HT1080 (cell line): ENCODE measurements around the gene MAP3K2. TPM values are rescaled to one million over a fixed set of nuclear protein-coding genes. Genes with fewer than 3 reads are reported as not detected.
"Not testable (repeated sequence)": the region's sequence is repeated elsewhere in the genome, so short reads cannot be mapped to it uniquely, and the experiment has no call there.

ENCODE experiments used
- DNase-seq: peaks from one replicate; pipeline ENCODE4 v3.0.0-alpha.2; 2015; ENCODE audit warnings: low read depth
- total RNA-seq: library from RNA; depleted of rRNA; stranded (reverse); fragments of >200 nt; shearing (Covaris generic); gene quantifications from 2 replicates; pipeline ENCODE4 v1.2.3, GENCODE V29; 2014

MAP3K2 gene
- total RNA-seq, 1 experiment from 2014 or later = 30.7 TPM

- no peak for DNase-seq
These were observed 3.2 kb downstream of the MAP3K2 start for GRCh38 chr2:127384529-127384928.

DNA sequence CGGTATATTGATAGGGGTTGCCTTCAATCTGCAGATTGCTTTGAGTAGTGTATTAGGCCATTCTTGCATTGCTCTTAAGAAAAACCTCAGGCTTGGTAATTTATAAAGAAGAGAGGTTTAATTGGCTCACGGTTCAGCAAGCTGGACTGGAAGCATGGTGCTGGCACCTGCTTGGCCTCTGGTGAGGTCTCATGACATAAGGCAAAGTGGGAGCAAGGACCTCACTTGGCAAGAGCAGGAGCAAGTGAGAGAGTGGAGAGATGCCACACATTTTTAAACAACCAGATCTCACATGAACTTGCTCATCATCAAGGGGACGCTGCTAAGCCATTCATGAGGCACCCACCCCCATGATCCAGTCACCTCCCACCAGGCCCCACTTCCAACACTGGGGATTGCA lies 4.9 kb downstream of the MAP3K2 start:
- DNase-seq = no peak

DNA sequence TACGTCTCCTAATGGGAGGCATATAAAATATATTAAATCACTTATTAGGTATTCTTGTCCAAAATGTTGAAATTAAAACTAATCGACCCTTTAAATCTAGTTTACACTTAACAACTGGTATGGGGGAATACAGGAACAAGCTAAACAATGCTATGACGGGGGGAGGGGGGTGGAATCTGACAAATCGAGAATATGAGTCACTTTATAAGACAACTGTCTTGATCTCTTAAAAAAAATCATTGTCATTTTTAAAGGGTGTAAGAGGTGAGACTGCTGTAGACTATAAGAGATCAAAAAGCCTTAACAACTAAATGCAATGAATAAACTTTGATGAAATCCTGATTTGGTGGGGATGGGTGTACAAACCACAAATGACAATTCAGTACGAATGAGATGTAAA lies 6.0 kb downstream of the MAP3K2 start:
- no peak for DNase-seq

DNA sequence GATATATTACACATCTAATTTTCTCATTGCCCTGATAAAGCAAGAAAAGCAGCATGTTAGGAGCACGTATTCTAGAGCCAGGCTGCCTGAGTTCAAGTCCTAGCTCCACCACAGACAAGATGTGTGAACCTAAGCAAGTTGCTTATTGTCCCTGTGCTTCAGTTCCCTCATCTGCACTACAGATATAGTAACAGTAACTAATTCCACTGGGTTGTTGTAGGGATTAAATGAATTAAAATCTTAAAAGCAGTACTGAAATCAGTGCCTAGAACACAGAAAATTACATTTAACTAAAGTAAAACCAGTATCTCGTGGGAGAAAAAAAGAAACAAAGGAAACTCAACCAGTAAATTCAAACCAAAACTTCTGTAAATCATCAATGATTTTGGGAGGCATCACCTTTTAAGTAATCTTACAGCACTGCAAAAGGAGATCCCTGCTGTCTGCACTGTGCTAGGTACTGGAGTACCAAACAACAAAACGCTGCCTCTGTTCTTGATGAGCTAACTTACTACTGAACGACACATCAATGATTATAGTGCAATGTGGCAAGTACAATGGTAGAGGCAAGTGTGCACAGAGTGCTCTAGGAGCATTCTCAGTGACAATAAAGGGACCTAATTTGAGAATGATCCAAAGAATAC lies 7.9 kb downstream of the MAP3K2 start:
- no peak for DNase-seq

DNA sequence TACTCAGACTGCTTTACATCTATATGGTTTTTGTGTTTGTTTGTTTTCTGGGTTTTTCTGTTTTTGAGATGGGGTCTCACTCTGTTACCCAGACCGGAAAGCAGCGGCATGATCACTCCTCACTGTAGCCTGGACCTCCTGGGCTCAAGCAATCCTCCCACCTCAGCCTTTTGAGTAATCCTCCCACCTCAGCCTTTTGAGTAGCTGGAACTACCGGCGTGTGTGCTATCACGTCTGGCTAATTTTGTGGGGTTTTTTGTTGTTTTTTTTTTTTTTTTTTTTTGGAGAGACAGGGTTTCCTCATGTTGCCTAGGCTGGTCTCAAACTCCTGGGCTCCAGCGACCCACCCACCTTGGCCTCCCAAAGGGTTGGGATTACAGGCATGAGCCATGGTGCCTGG lies 9.1 kb downstream of the MAP3K2 start:
- DNase-seq = no peak

- no peak for DNase-seq
These were observed 10.5 kb downstream of the MAP3K2 start for GRCh38 chr2:127377262-127377661.

GRCh38 chr2:127376257-127376656 lies 11.5 kb downstream of the MAP3K2 start:
- no peak for DNase-seq

DNA sequence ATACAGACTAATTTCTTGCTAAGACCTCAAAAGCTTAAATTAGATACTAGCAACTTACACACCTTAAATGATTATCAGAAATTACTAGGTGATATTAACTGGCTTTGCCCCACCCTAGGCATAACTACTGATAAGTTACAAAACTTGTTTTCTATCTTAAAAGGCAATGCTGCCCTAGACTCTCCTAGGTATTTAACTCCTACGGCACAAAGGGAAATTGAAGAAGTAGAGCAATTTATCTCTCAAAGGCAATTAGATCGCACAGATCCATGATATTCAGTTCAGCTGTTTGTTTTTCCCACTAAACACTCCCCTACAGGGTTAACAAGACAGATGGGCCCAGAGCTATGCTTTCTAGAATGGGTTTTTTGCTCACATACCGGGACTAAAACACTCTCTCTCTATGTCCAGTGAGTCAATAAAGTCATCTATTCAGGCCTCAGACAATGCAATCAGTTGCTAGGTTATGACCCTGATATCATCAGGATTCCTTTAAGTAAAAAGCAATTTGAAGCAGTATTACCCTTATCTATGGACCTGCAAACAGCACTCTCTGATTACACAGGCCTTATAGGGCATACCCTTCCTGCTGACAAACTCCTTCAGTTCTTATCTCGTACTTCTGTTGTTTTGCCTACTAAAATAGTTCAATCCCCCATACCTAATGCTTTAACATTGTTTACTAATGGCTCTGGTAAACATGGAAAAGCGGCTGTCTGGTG lies 14.3 kb downstream of the MAP3K2 start:
- no peak for DNase-seq

DNA sequence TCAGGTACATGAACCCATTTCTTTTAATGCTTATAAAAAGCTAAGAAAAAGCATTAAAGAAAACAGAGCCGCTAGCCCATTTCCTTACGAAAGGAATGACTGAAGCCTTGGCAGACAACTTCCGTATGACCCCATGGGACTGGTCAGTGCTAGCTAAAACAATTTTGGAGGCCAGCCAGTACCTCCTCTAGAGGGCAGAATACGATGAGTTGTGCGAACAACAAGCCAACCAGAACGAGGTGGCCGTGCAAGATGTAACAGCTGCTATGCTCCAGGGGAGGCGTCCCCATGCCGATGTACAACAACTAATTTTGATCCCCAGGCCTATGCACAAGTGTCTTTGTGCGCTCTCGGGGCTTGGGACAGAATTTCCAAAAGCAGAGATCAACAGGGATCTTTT lies 16.7 kb downstream of the MAP3K2 start:
- DNase-seq = no peak

GRCh38 chr2:127370010-127370409 lies 17.8 kb downstream of the MAP3K2 start:
- no peak for DNase-seq

DNA sequence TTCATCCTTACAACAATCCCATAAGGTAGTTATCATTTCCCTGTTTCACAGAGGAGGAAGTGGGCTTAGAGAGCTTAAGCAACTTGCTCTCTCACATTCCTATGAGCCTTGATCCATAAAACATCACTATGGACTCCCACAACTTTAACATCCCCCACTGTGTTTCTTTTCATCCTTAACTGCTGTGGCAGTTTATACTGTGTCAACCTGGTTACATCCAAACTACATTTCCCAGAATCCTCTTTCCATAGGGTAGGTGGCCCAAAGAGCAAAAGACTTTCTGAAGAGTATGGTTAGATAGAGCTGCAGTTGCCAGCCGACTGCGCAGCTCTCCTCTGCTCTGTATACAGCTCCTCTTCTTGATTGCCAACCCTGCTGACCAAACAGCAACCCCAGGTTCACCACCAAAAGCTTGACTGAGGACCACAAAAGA lies 22.5 kb downstream of the MAP3K2 start:
- no peak for DNase-seq

DNA sequence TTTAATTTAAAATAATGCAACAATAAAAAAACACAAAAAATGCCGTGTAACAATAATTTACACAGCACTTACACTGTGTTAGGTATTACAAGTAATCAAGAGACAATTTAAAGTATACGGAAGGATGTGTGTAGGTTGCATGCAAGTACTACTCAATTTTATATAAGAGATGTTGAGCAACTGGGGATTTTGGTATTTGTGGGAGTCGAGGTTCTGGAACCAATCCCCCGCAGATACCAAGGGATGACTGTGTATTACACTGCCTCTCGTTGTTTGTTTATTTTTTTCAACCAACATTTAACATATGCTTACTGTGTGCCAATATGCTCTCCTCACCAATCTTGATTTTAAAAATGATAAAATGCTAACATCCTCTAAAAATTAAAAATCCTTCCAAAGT lies 24.8 kb downstream of the MAP3K2 start:
- no peak for DNase-seq

GRCh38 chr2:127361929-127362885 lies 25.6 kb downstream of the MAP3K2 start:
- no peak for DNase-seq

- DNase-seq = no peak
These were observed 27.5 kb downstream of the MAP3K2 start for GRCh38 chr2:127360242-127360641.

GRCh38 chr2:127359520-127359919 lies 28.3 kb downstream of the MAP3K2 start:
- no peak for DNase-seq

GRCh38 chr2:127358971-127359370 lies 28.8 kb downstream of the MAP3K2 start:
- DNase-seq = no peak

DNA sequence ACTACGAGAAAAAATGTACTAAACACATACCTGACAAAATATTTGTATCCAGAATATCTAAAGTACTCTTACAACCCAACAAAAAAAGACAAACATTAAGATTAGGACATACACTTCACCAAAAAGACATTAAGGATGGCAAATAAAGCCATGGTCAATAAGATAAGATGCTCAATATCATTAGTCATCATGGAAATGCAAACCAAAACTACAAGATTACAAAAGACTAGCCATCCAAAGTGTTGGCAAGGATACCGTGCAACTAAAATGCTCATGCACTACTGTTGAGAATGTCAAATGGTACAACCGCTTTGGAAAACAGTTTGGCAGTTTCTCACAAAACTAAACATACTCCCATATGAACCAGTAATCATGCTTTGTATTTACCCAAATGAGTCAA lies 29.7 kb downstream of the MAP3K2 start:
- DNase-seq = no peak

DNA sequence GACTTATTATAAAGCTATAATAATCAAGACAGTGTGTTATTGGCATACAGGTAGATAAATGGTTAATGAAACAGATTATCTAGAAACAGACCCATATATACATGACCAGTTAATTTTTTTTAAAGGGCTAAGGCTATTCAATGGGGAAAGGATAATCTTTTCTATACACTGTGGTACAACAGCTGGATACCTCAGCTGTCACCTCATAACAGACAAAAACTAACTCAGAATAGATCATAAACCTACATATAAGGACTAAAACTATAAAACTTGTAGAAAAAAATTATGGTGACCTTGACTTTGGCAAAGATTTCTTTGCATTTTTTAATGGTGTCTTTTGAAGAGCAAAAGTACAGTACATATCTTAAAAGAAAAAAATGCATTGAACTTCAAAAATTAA lies 30.2 kb downstream of the MAP3K2 start:
- no peak for DNase-seq

- DNase-seq = no peak
These were observed 31.2 kb downstream of the MAP3K2 start for GRCh38 chr2:127356531-127356930.

- DNase-seq = no peak
These were observed 32.3 kb downstream of the MAP3K2 start for GRCh38 chr2:127355407-127356008.

GRCh38 chr2:127353873-127354676 lies 33.7 kb downstream of the MAP3K2 start:
- DNase-seq = not testable (repeated sequence)
